HL-60 (cell line): ENCODE results near the gene STK32B.

ENCODE experiments used
- CTCF ChIP-seq: IDR thresholded peaks from one replicate; pipeline ENCODE4 v1.5.1; 2011; ENCODE audit warnings: low read length, control low read depth, inconsistent platforms; ENCODE audit not compliant: insufficient read depth
- GABPA ChIP-seq: IDR thresholded peaks from 2 replicates; pipeline ENCODE4 v1.6.1; 2012; ENCODE audit warnings: low read depth
- POLR2AphosphoS5 ChIP-seq: IDR thresholded peaks from 2 replicates; pipeline ENCODE4 v1.6.1; 2012; ENCODE audit warnings: low read depth
- REST ChIP-seq: IDR thresholded peaks from 2 replicates; pipeline ENCODE4 v1.6.1; 2012; ENCODE audit warnings: low read depth; ENCODE audit not compliant: insufficient replicate concordance
- SPI1 ChIP-seq: IDR thresholded peaks from 2 replicates; pipeline ENCODE4 v1.6.1; 2012; ENCODE audit warnings: low read depth, mild to moderate bottlenecking, borderline replicate concordance

- TF ChIP-seq CTCF (no peak), REST (no peak), POLR2AphosphoS5 (no peak), GABPA (no peak), SPI1 (no peak)
These were observed 473.4 kb downstream of the STK32B start for GRCh38 chr4:5524446-5525299.
